ENCODE data around the gene INO80B. TPM values are rescaled to one million over a fixed set of nuclear protein-coding genes. Genes with fewer than 3 reads are reported as not detected.

The INO80B gene
- polyA plus RNA-seq, 2 of the 4 experiments (the other 2 are of a cell fraction), result 19.9 to 74.6 TPM

GRCh38 chr2:74505448-74506246 is 50.8 kb downstream of the INO80B start:
- peak overlapping the region; percentile 94 for H3K4me2 ChIP-seq
- TF ChIP-seq FOXS1 (CRISPR knock-in tag; IDR thresholded peaks at IDR 0.05) (no peak), CBX2 (IDR thresholded peaks at IDR 0.05; ENCODE audit: borderline replicate concordance, low read depth) (no peak), MAX (IDR thresholded peaks at IDR 0.05) (no peak), JUNB (IDR thresholded peaks at IDR 0.05) (no peak), BHLHE40 (IDR thresholded peaks at IDR 0.05; ENCODE audit: low read depth, low read length) (no peak), ESRRA (IDR thresholded peaks at IDR 0.05; ENCODE audit: borderline replicate concordance, low read length) (no peak), ZFP36 (IDR thresholded peaks at IDR 0.05; ENCODE audit: borderline replicate concordance, partially characterized antibody) (no peak), RCOR1 (IDR thresholded peaks at IDR 0.05; ENCODE audit: low read depth, low read length) (no peak), ZC3H11A (IDR thresholded peaks at IDR 0.05) (no peak), POLR2A (IDR thresholded peaks at IDR 0.05; ENCODE audit: low read length) (no peak), ZSCAN20 (CRISPR knock-in tag; IDR thresholded peaks at IDR 0.05) (no peak), CHD4 (IDR thresholded peaks at IDR 0.05; ENCODE audit: borderline replicate concordance) (no peak), HOXA7 (CRISPR knock-in tag; IDR thresholded peaks at IDR 0.05) (no peak), KDM1A (IDR thresholded peaks at IDR 0.05; ENCODE audit: low read depth) (no peak), ZNF302 (CRISPR knock-in tag; IDR thresholded peaks at IDR 0.05) (no peak), TP53 (CRISPR knock-in tag; IDR thresholded peaks at IDR 0.05) (no peak), CEBPB (IDR thresholded peaks at IDR 0.05) (no peak), EHF (CRISPR knock-in tag; IDR thresholded peaks at IDR 0.05) (no peak)
- TF ChIP-seq, protein P1, sequence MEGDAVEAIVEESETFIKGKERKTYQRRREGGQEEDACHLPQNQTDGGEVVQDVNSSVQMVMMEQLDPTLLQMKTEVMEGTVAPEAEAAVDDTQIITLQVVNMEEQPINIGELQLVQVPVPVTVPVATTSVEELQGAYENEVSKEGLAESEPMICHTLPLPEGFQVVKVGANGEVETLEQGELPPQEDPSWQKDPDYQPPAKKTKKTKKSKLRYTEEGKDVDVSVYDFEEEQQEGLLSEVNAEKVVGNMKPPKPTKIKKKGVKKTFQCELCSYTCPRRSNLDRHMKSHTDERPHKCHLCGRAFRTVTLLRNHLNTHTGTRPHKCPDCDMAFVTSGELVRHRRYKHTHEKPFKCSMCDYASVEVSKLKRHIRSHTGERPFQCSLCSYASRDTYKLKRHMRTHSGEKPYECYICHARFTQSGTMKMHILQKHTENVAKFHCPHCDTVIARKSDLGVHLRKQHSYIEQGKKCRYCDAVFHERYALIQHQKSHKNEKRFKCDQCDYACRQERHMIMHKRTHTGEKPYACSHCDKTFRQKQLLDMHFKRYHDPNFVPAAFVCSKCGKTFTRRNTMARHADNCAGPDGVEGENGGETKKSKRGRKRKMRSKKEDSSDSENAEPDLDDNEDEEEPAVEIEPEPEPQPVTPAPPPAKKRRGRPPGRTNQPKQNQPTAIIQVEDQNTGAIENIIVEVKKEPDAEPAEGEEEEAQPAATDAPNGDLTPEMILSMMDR (IDR thresholded peaks at IDR 0.05), result no peak
- TF ChIP-seq, protein P2, sequence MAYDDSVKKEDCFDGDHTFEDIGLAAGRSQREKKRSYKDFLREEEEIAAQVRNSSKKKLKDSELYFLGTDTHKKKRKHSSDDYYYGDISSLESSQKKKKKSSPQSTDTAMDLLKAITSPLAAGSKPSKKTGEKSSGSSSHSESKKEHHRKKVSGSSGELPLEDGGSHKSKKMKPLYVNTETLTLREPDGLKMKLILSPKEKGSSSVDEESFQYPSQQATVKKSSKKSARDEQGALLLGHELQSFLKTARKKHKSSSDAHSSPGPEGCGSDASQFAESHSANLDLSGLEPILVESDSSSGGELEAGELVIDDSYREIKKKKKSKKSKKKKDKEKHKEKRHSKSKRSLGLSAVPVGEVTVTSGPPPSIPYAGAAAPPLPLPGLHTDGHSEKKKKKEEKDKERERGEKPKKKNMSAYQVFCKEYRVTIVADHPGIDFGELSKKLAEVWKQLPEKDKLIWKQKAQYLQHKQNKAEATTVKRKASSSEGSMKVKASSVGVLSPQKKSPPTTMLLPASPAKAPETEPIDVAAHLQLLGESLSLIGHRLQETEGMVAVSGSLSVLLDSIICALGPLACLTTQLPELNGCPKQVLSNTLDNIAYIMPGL (CRISPR knock-in tag; IDR thresholded peaks at IDR 0.05; ENCODE audit: borderline replicate concordance), result no peak
- no peak for DNase-seq (ENCODE audit: low read depth in 1 of 2, low spot score in 1 of 2)
- peaks cover 33% of the 10 kb centered on the region for H3K4me1 ChIP-seq
- CTCF ChIA-PET, result interaction anchor here (0.7 to 15.5 kb wide), 11 partner anchors 9 to 87 kb away, joined by 3 to 184 read pairs (median 5); partner anchors contain the start of genes AUP1, CCDC142, HTRA2 and TTC31
- no peak for FAIRE-seq
- POLR2A ChIA-PET, result interaction anchor here (0.8 to 1.8 kb wide), 2 partner anchors 23 to 24 kb away, joined by 3 to 6 read pairs; partner anchors contain the start of genes AUP1, CCDC142, HTRA2 and TTC31
- ATAC-seq, result no peak
- peak overlapping the region; percentile 78; the same call in 2 of the 3 replicates for H3K4me3 ChIP-seq
- 90% methylated on average over 14 of the region's 14 CpGs for WGBS (ENCODE audit: missing lambda C conversion rate)
- peak overlapping the region in 1 of 2 experiments; percentile 95; a peak in 3 of 6 replicates for H3K27ac ChIP-seq
- H3K9me3 ChIP-seq, result no peaks in the 10 kb centered on the region

DNA sequence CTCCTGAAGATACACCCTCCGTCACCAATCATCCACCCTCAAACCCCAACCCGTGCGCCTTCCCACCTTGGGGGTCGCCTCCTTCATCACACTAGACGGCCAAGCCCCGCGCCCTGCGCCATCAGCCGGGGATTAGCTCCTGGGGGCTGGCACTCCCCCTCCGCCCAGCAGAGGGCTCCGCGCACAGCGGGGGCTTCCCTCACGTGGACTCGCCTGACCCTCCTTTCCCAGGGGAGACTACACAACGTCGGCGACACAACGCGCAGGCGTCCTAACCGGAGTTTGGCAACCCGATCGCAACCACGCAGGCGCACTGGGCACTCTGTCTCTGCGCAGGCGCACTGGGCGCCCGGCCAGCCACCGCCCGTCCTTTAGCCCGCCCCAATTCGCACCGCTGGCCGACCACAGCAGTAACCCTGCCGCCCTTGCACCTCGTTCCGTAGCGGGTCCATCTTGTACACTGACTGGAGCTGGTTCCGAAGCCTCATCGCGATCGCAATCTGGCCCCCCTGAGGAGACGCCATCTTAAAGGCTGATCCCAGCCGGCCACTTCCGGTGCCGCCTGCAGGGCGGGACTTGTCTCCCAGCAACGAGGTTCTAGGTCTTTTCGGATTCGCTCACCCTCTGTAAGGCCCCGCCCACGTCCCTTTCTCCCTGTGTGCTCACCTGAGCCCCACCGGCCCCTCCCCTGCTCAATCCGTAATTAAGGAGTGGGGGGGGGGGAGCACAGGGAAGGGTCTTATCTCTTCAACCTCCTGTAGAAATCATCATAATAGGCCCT is 52.4 kb downstream of the INO80B start, which contains the start of gene PCGF1:
TSS of gene PCGF1 (minus strand) at position 551 of the 781 bp plus-strand sequence. CDS start at position 524, 27 bp downstream.
- WGBS (ENCODE audit: missing lambda C conversion rate), result 2% methylated on average over 37 of the region's 56 CpGs
- ATAC-seq, result peak; percentile 81 to 91
- Histone ChIP-seq H3K4me3 (peak within 1 kb of the TSS; percentile 78), H3K4me2 (peak within 1 kb of the TSS; percentile 94), H3K4me1 (peaks cover 28% of the 10 kb centered on the region), H3K9me3 (no peaks in the 10 kb centered on the region), H3K27ac (peak within 1 kb of the TSS; percentile 95 to 99)
- ChIA-PET POLR2A (interaction anchor here (1.0 to 1.8 kb wide), 7 partner anchors 11 to 82 kb away, joined by 3 to 8 read pairs (median 4); partner anchors contain the start of genes AUP1 and HTRA2), CTCF (interaction anchor here (0.8 to 5.0 kb wide), 12 partner anchors 9 to 85 kb away, joined by 3 to 39 read pairs (median 6); partner anchors contain the start of genes AUP1, CCDC142, HTRA2 and TTC31)
- no peak for FAIRE-seq
- DNase-seq (ENCODE audit: low read depth in 1 of 2, low spot score in 1 of 2), result peak; percentile 97 to 99
- TF ChIP-seq CBX2 (IDR thresholded peaks at IDR 0.05; ENCODE audit: borderline replicate concordance, low read depth), result no peak
- no peak for TF ChIP-seq MAFK (IDR thresholded peaks at IDR 0.05; ENCODE audit: partially characterized antibody)
- TF ChIP-seq USF2 (IDR thresholded peaks at IDR 0.05), result peak; percentile 77
- TF ChIP-seq, protein P1 (IDR thresholded peaks at IDR 0.05), result peak; percentile 47; the same call in 2 of the 3 replicates
- TF ChIP-seq HOXA7 (CRISPR knock-in tag; IDR thresholded peaks at IDR 0.05), result no peak
- TF ChIP-seq CBX8 (IDR thresholded peaks at IDR 0.05), result no peak
- no peak for TF ChIP-seq NR3C1 (IDR thresholded peaks at IDR 0.05)
- TF ChIP-seq EHMT2 (IDR thresholded peaks at IDR 0.05; ENCODE audit: low read depth), result no peak
- TF ChIP-seq JUNB (IDR thresholded peaks at IDR 0.05), result no peak
- TF ChIP-seq KDM1A (IDR thresholded peaks at IDR 0.05; ENCODE audit: low read depth), result no peak
- TF ChIP-seq HEYL (CRISPR knock-in tag; IDR thresholded peaks at IDR 0.05), result no peak
- TF ChIP-seq ZFP36 (IDR thresholded peaks at IDR 0.05; ENCODE audit: borderline replicate concordance, partially characterized antibody), result no peak
- no peak for TF ChIP-seq SREBF2 (IDR thresholded peaks at IDR 0.05)
- TF ChIP-seq MYC (IDR thresholded peaks at IDR 0.05; ENCODE audit: borderline replicate concordance, low read length), result peak; percentile 42; the same call in 1 of the 2 replicates
